ENCODE data around the gene SFSWAP.

DNA sequence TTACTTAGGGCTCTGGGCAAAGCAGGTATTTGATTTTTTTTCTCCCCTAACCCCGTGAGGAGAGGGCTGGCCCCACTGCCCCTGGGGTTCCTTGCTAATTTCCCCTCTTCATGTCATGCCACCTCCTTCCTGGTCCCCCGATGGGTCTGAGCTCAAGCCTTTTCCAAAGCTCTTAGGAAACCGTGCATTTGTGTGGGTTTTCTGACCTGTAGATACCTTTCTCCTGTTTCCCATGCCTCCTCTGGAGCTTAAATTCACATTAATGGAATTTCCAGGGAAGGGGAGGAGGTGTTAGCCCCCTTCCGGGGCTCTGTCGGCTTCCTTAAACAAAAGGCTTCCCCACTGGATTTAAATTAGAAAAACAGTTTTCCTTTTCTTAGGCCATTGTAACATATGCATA lies 12.6 kb downstream of the SFSWAP start:
- TF ChIP-seq CBX8 (IDR thresholded peaks at IDR 0.05), result no peak
- TF ChIP-seq HDAC2 (IDR thresholded peaks at IDR 0.05), result no peak
- TF ChIP-seq, protein P1, sequence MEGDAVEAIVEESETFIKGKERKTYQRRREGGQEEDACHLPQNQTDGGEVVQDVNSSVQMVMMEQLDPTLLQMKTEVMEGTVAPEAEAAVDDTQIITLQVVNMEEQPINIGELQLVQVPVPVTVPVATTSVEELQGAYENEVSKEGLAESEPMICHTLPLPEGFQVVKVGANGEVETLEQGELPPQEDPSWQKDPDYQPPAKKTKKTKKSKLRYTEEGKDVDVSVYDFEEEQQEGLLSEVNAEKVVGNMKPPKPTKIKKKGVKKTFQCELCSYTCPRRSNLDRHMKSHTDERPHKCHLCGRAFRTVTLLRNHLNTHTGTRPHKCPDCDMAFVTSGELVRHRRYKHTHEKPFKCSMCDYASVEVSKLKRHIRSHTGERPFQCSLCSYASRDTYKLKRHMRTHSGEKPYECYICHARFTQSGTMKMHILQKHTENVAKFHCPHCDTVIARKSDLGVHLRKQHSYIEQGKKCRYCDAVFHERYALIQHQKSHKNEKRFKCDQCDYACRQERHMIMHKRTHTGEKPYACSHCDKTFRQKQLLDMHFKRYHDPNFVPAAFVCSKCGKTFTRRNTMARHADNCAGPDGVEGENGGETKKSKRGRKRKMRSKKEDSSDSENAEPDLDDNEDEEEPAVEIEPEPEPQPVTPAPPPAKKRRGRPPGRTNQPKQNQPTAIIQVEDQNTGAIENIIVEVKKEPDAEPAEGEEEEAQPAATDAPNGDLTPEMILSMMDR (IDR thresholded peaks at IDR 0.05), result no peak
- TF ChIP-seq BHLHE40 (IDR thresholded peaks at IDR 0.05; ENCODE audit: low read depth, low read length), result no peak
- no peak for TF ChIP-seq POLR2A (IDR thresholded peaks at IDR 0.05; ENCODE audit: low read length)
- TF ChIP-seq REST (IDR thresholded peaks at IDR 0.05), result no peak
- TF ChIP-seq RFX5 (IDR thresholded peaks at IDR 0.05), result no peak
- TF ChIP-seq MAFK (IDR thresholded peaks at IDR 0.05; ENCODE audit: partially characterized antibody), result no peak
- no peak for TF ChIP-seq MYC (IDR thresholded peaks at IDR 0.05; ENCODE audit: borderline replicate concordance, low read length)
- no peak for TF ChIP-seq EHF (CRISPR knock-in tag; IDR thresholded peaks at IDR 0.05)
- TF ChIP-seq KDM1A (IDR thresholded peaks at IDR 0.05; ENCODE audit: low read depth), result no peak
- TF ChIP-seq RNF2 (IDR thresholded peaks at IDR 0.05; ENCODE audit: borderline replicate concordance, low read depth), result no peak

Data from A549 (cell line).